ENCODE data around the gene ANAPC7. TPM values are rescaled to one million over a fixed set of nuclear protein-coding genes. Genes with fewer than 3 reads are reported as not detected.
"Not testable (repeated sequence)": the region's sequence is repeated elsewhere in the genome, so short reads cannot be mapped to it uniquely, and the experiment has no call there.

ANAPC7 gene
- total RNA-seq, 1 donor from 2014 or later: 64.8 TPM

DNA sequence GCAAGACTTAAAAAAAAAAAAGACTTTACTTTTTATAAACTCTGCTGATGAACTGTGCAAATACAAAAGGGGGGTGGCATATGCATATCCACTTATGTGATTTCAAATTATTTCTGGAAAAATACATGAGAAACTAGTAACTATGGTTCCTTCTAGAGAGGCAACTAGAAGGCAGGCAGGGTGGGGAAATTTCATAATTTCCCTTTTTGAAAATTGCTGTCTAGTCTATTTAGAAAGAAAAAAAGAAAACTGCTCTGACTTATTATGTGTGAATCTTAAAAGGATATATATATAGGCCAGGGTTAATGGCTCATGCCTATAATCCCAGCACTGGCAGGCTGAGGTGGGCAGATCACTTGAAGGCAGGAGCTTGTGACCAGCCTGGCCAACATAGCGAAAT, 42.3 kb downstream of the ANAPC7 start:
- no peak for DNase-seq (ENCODE audit: low spot score)
- H3K27ac Mint-ChIP-seq (ENCODE audit: unreplicated experiment): no peak overlapping the region
- TF ChIP-seq, protein P1, sequence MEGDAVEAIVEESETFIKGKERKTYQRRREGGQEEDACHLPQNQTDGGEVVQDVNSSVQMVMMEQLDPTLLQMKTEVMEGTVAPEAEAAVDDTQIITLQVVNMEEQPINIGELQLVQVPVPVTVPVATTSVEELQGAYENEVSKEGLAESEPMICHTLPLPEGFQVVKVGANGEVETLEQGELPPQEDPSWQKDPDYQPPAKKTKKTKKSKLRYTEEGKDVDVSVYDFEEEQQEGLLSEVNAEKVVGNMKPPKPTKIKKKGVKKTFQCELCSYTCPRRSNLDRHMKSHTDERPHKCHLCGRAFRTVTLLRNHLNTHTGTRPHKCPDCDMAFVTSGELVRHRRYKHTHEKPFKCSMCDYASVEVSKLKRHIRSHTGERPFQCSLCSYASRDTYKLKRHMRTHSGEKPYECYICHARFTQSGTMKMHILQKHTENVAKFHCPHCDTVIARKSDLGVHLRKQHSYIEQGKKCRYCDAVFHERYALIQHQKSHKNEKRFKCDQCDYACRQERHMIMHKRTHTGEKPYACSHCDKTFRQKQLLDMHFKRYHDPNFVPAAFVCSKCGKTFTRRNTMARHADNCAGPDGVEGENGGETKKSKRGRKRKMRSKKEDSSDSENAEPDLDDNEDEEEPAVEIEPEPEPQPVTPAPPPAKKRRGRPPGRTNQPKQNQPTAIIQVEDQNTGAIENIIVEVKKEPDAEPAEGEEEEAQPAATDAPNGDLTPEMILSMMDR (IDR thresholded peaks at IDR 0.05; ENCODE audit: unreplicated experiment): no peak
- H3K4me1 Mint-ChIP-seq (ENCODE audit: unreplicated experiment): no peaks in the 10 kb centered on the region
- no peaks in the 10 kb centered on the region for H3K27me3 Mint-ChIP-seq (ENCODE audit: unreplicated experiment)
- no peaks in the 10 kb centered on the region for H3K9me3 Mint-ChIP-seq (ENCODE audit: unreplicated experiment)
- no peak overlapping the region for H3K4me3 Mint-ChIP-seq (ENCODE audit: unreplicated experiment)
- no peaks in the 10 kb centered on the region for H3K36me3 Mint-ChIP-seq (ENCODE audit: low read depth, unreplicated experiment)

DNA sequence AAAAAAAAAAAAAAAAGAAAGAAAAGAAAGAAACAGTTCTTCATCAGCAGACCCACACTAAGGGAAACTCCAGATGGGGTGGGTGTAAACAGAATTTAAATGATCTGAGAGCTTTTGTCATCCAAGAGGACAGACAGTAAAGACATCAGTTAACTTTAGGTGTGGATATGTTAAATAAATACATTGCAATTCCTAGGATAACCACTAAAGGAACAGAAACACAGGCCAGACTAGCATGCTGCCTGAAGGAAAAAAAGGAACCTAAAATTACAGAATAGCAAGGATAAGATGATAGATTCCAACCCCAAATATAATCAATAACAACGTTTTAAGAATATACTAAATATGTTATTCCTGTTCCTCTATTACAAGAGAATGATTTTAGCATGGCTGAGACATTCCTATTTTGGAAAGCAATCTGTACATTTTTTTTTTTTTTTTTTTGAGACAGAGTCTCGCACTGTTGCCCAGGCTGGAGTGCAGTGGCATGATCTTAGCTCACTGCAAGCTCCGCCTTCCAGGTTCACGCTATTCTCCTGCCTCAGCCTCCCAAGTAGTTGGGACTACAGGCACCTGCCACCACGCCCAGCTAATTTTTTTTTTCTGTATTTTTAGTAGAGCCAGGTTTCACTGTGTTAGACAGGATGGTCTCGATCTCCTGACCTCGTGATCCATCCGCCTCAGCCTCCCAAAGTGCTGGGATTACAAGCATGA, 45.0 kb downstream of the ANAPC7 start:
- H3K4me3 Mint-ChIP-seq (ENCODE audit: unreplicated experiment); H3K9me3 Mint-ChIP-seq (ENCODE audit: unreplicated experiment); H3K36me3 Mint-ChIP-seq (ENCODE audit: low read depth, unreplicated experiment); H3K27me3 Mint-ChIP-seq (ENCODE audit: unreplicated experiment); DNase-seq (ENCODE audit: low spot score); H3K27ac Mint-ChIP-seq (ENCODE audit: unreplicated experiment): not testable (repeated sequence)
- peaks cover 14% of the 10 kb centered on the region for H3K4me1 Mint-ChIP-seq (ENCODE audit: unreplicated experiment)

DNA sequence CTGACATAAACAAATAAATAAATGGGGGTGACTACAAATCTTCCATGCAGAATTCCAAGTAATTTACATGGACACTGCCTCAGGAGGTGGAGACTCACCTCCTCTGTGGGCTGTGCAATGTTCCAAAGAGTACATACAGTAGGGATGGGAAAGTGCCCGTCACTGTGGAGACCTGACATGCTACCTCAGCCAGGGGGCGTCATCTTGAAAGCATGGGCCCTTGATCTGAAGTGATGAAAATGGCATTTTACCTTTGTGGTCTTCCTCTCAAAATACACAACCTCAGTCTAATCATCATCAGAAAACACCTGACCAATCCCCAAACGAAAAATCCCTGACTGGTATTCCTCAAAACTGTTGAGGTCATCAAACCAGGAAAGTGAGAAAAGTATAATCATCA, 48.4 kb downstream of the ANAPC7 start:
- TF ChIP-seq, protein P1 (IDR thresholded peaks at IDR 0.05; ENCODE audit: unreplicated experiment): peak; percentile 53
- peak; percentile 37 for DNase-seq (ENCODE audit: low spot score)
- peaks cover 27% of the 10 kb centered on the region for H3K4me1 Mint-ChIP-seq (ENCODE audit: unreplicated experiment)
- H3K36me3 Mint-ChIP-seq (ENCODE audit: low read depth, unreplicated experiment): peaks cover 10% of the 10 kb centered on the region
- no peak overlapping the region for H3K27ac Mint-ChIP-seq (ENCODE audit: unreplicated experiment)
- H3K9me3 Mint-ChIP-seq (ENCODE audit: unreplicated experiment): no peaks in the 10 kb centered on the region
- peak overlapping the region; percentile 56 for H3K4me3 Mint-ChIP-seq (ENCODE audit: unreplicated experiment)
- no peaks in the 10 kb centered on the region for H3K27me3 Mint-ChIP-seq (ENCODE audit: unreplicated experiment)

DNA sequence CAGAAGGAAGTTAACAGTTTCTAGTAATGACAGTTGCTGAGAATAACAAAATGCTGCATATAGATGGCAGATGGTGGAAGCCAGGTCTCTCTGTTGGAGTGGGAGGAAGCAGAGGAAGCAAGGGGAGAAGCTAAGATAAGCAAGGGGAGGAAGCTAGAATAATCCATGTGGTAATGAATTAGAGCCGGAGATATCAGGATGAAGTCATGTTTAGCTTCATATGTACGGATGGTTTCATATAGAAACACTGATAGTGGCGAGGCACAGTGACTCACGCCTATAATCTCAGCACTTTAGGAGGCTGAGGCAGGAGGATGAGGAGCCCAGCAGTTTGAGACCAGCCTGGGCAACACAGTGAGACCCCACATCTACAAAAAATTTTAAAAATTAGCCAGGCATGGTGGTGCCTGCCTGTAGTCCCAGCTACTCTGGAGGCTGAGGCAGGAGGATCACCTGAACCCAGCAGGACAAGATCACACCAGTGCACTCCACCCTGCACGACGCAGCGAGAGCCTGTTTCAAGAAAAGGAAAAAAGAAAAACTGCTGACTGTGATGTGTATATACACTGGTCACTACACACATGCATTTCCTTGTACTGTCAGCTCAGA, 49.2 kb downstream of the ANAPC7 start:
- Mint-ChIP-seq H3K4me1 (ENCODE audit: unreplicated experiment) (peaks cover 28% of the 10 kb centered on the region), H3K27ac (ENCODE audit: unreplicated experiment) (peak overlapping the region; percentile 45), H3K27me3 (ENCODE audit: unreplicated experiment) (no peaks in the 10 kb centered on the region), H3K9me3 (ENCODE audit: unreplicated experiment) (no peaks in the 10 kb centered on the region), H3K36me3 (ENCODE audit: low read depth, unreplicated experiment) (peaks cover 15% of the 10 kb centered on the region), H3K4me3 (ENCODE audit: unreplicated experiment) (no peak overlapping the region)
- no peak for DNase-seq (ENCODE audit: low spot score)
- TF ChIP-seq, protein P1 (IDR thresholded peaks at IDR 0.05; ENCODE audit: unreplicated experiment): no peak

DNA sequence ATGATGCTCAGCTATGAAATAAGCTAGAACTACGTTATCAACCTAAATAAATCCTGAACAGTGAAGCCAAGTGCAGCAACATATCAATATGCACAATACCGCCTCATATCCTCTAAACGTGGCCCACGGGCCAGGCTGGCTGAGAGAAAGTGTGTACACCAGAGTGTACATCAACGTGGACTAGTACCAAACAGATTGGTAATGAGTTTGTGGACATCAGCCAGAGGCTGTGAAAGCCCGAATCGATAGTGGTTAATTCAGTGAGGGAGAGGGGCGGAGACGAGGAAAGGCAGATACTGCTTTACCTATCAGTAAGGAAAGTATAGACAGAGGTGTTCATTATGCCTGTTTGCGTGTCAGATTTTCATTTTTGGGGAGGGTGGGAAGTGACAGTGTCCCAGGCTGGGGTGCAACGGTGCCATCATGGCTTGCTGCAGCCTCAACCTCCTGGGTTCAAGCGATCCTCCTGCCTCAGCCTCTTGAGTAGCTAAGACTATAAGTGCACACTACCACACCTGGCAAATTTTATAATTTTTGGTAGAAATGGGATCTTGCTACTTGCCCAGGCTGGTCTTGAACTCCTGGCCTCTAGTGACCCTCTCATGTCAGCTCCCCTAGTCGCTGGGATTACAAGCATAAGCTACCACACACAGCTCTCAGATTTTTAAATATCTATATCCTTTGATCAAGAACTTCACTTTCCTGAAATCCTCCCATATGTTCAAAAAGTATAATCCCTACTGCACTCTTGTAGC, 50.1 kb downstream of the ANAPC7 start:
- Mint-ChIP-seq H3K4me1 (ENCODE audit: unreplicated experiment) (peaks cover 28% of the 10 kb centered on the region), H3K36me3 (ENCODE audit: low read depth, unreplicated experiment) (peaks cover 17% of the 10 kb centered on the region), H3K27me3 (ENCODE audit: unreplicated experiment) (no peaks in the 10 kb centered on the region), H3K9me3 (ENCODE audit: unreplicated experiment) (no peaks in the 10 kb centered on the region), H3K4me3 (ENCODE audit: unreplicated experiment) (no peak overlapping the region), H3K27ac (ENCODE audit: unreplicated experiment) (peak overlapping the region; percentile 65)
- DNase-seq (ENCODE audit: low spot score): no peak
- TF ChIP-seq, protein P1 (IDR thresholded peaks at IDR 0.05; ENCODE audit: unreplicated experiment): no peak
